Measurements from ENCODE around the gene DLEC1.
"Not testable (repeated sequence)": the region's sequence is repeated elsewhere in the genome, so short reads cannot be mapped to it uniquely, and the experiment has no call there.

The DLEC1 gene

GRCh38 chr3:38157595-38157994 lies 118.6 kb downstream of the DLEC1 start:
- no peak for DNase-seq (ENCODE audit: extremely low spot score)
- CTCF ChIA-PET: interaction anchor here (0.9 to 1.6 kb wide), 4 partner anchors 9 to 21 kb away, joined by 3 to 4 read pairs (median 4); partner anchors contain the start of gene ACAA1
- TF ChIP-seq CTCF (IDR thresholded peaks at IDR 0.05; ENCODE audit: control extremely low read depth, extremely low read depth, low read depth, missing control alignments): no peak
- POLR2A ChIA-PET: no interaction called here

- TF ChIP-seq CTCF (IDR thresholded peaks at IDR 0.05; ENCODE audit: control extremely low read depth, extremely low read depth, low read depth, missing control alignments): no peak
- ChIA-PET CTCF (interaction anchor here (0.9 to 1.8 kb wide), 6 partner anchors 9 to 53 kb away, joined by 3 to 6 read pairs (median 4); partner anchors contain the start of gene ACAA1), POLR2A (no interaction called here)
- DNase-seq (ENCODE audit: extremely low spot score): no peak
These were observed 119.5 kb downstream of the DLEC1 start for GRCh38 chr3:38158472-38158871.

- POLR2A ChIA-PET; DNase-seq (ENCODE audit: extremely low spot score); CTCF ChIA-PET: not testable (repeated sequence)
These were observed 121.7 kb downstream of the DLEC1 start for GRCh38 chr3:38160704-38161103.

GRCh38 chr3:38163117-38163840 lies 124.3 kb downstream of the DLEC1 start:
- POLR2A ChIA-PET: no interaction called here

GRCh38 chr3:38163841-38164642 lies 125.0 kb downstream of the DLEC1 start:
- ChIA-PET CTCF (interaction anchor here (0.9 to 3.7 kb wide), 12 partner anchors 10 to 183 kb away, joined by 3 to 35 read pairs (median 4); partner anchors contain the start of genes ACAA1 and XYLB), POLR2A (interaction anchor here (0.5 to 1.6 kb wide), 5 partner anchors 9 to 77 kb away, joined by 3 to 15 read pairs (median 5); partner anchors contain the start of gene ACAA1)
- TF ChIP-seq CTCF (IDR thresholded peaks at IDR 0.05; ENCODE audit: control extremely low read depth, extremely low read depth, low read depth, missing control alignments): no peak
- no peak for DNase-seq (ENCODE audit: extremely low spot score)

More at GRCh38 chr3:38163117-38163840, 124.3 kb downstream of the DLEC1 start:
- CTCF ChIA-PET: interaction anchor here (0.7 to 3.7 kb wide), 10 partner anchors 9 to 101 kb away, joined by 3 to 35 read pairs (median 3); partner anchors contain the start of gene ACAA1
- no peak for DNase-seq (ENCODE audit: extremely low spot score)
- no peak for TF ChIP-seq CTCF (IDR thresholded peaks at IDR 0.05; ENCODE audit: control extremely low read depth, extremely low read depth, low read depth, missing control alignments)

GRCh38 chr3:38164643-38164951 lies 125.6 kb downstream of the DLEC1 start:
- no peak for TF ChIP-seq CTCF (IDR thresholded peaks at IDR 0.05; ENCODE audit: control extremely low read depth, extremely low read depth, low read depth, missing control alignments)
- POLR2A ChIA-PET: interaction anchor here (0.5 to 1.6 kb wide), 5 partner anchors 9 to 76 kb away, joined by 3 to 15 read pairs (median 5); partner anchors contain the start of gene ACAA1
- CTCF ChIA-PET: interaction anchor here (1.0 to 3.7 kb wide), 8 partner anchors 10 to 182 kb away, joined by 3 to 35 read pairs (median 5); partner anchors contain the start of genes ACAA1 and XYLB
- DNase-seq (ENCODE audit: extremely low spot score): no peak

Measured in GM10248 (cell line).